GM21390 (cell line): ENCODE data around the gene RTTN.
A peak's percentile ranks its signal among the peaks of the same experiment; 100 is the strongest.

ENCODE experiments used
- ATAC-seq: cut with Tn5 transposase; IDR thresholded peaks from one replicate; pipeline ENCODE4 v1.9.1; 2021; ENCODE audit not compliant: unreplicated experiment

The RTTN gene

GRCh38 chr18:70085641-70086040 is 119.8 kb downstream of the RTTN start:
- ATAC-seq = no peak

- ATAC-seq = no peak
These were observed 123.1 kb downstream of the RTTN start for GRCh38 chr18:70082430-70082829.

- no peak for ATAC-seq
These were observed 127.4 kb downstream of the RTTN start for GRCh38 chr18:70078106-70078505.

- ATAC-seq = no peak
These were observed 129.6 kb downstream of the RTTN start for GRCh38 chr18:70075906-70076305.

- no peak for ATAC-seq
These were observed 131.4 kb downstream of the RTTN start for GRCh38 chr18:70074116-70074515.

- ATAC-seq = no peak
These were observed 132.1 kb downstream of the RTTN start for GRCh38 chr18:70073432-70073831.

GRCh38 chr18:70072678-70073077 is 132.8 kb downstream of the RTTN start:
- ATAC-seq = no peak

- ATAC-seq = no peak
These were observed 135.5 kb downstream of the RTTN start for GRCh38 chr18:70069965-70070364.

GRCh38 chr18:70069382-70069781 is 136.1 kb downstream of the RTTN start:
- no peak for ATAC-seq

GRCh38 chr18:70068981-70069380 is 136.5 kb downstream of the RTTN start:
- ATAC-seq = no peak

- no peak for ATAC-seq
These were observed 145.8 kb downstream of the RTTN start for GRCh38 chr18:70059684-70060083.

GRCh38 chr18:70058916-70059315 is 146.6 kb downstream of the RTTN start:
- peak; percentile 97 for ATAC-seq

GRCh38 chr18:70047931-70048603 is 157.4 kb downstream of the RTTN start:
- ATAC-seq = no peak

- no peak for ATAC-seq
These were observed 158.7 kb downstream of the RTTN start for GRCh38 chr18:70046796-70047195.

GRCh38 chr18:70046207-70046606 is 159.3 kb downstream of the RTTN start:
- no peak for ATAC-seq

GRCh38 chr18:70044632-70045031 is 160.9 kb downstream of the RTTN start:
- ATAC-seq = no peak

- ATAC-seq = no peak
These were observed 163.9 kb downstream of the RTTN start for GRCh38 chr18:70041459-70042050.

GRCh38 chr18:70039186-70039585 is 166.3 kb downstream of the RTTN start:
- ATAC-seq = no peak

- no peak for ATAC-seq
These were observed 167.9 kb downstream of the RTTN start for GRCh38 chr18:70037431-70038061.

- peak; percentile 100 for ATAC-seq
These were observed 168.6 kb downstream of the RTTN start for GRCh38 chr18:70036771-70037347.

GRCh38 chr18:70036168-70036567 is 169.3 kb downstream of the RTTN start:
- ATAC-seq = no peak

- no peak for ATAC-seq
These were observed 174.3 kb downstream of the RTTN start for GRCh38 chr18:70031221-70031620.
